Nephron (organoid): ENCODE results near the gene CAPN6.

Experiments used
- H3K27ac Mint-ChIP-seq, 3 experiments: 2 replicates each; pipeline ENCODE4 v1.8.0; 2020; ENCODE audit warnings: mixed read lengths in 3 of 3, mild to moderate bottlenecking in 2 of 3, moderate library complexity in 1 of 3
- H3K27me3 Mint-ChIP-seq: 2 replicates; pipeline ENCODE4 v1.8.0; 2021; ENCODE audit warnings: low read depth, mild to moderate bottlenecking, moderate library complexity, mixed read lengths
- H3K36me3 Mint-ChIP-seq: 2 replicates; pipeline ENCODE4 v1.8.0; 2020; ENCODE audit warnings: low read depth, mixed read lengths
- H3K4me1 Mint-ChIP-seq: 2 replicates; pipeline ENCODE4 v1.8.0; 2020; ENCODE audit warnings: mixed read lengths
- H3K4me3 Mint-ChIP-seq, 3 experiments: 2 replicates each; pipeline ENCODE4 v1.8.0; 2020; ENCODE audit warnings: mild to moderate bottlenecking in 3 of 3, mixed read lengths in 3 of 3, moderate library complexity in 2 of 3
- H3K9me3 Mint-ChIP-seq: 2 replicates; pipeline ENCODE4 v1.8.0; 2020; ENCODE audit warnings: mixed read lengths
- TF ChIP-seq, protein P1 (sequence below), 3 experiments: fragments of 200-600 bp; sonication (generic); IDR thresholded peaks; one replicate each; pipeline ENCODE4 v1.5.0; 2021; ENCODE audit warnings: antibody characterized with exemption in 3 of 3; ENCODE audit not compliant: unreplicated experiment in 3 of 3

Gene CAPN6

DNA sequence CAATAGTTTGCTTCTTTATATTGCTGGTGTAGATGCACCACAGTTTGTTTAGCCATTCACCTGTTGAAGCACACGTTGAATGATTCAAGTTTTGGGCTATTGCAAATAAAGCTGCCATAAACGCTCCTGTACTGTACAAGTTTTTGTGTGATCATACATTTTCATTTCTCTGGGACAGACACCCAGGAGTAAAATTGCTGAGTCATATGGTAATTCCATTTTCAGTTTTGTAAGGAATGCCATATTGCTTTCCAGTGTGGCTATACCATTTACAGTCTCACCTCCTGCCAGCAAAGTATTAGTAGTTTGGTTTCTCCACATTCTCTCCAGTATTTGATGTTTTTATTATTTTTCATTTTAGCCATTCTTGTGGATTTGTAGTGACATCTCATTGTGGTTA lies 32.0 kb upstream of the CAPN6 start:
- Mint-ChIP-seq H3K9me3 (no peaks in the 10 kb centered on the region), H3K4me1 (peaks cover 24% of the 10 kb centered on the region), H3K36me3 (peaks cover 3% of the 10 kb centered on the region), H3K27ac (no peak overlapping the region), H3K27me3 (no peaks in the 10 kb centered on the region), H3K4me3 (no peak overlapping the region)
- TF ChIP-seq, protein P1, sequence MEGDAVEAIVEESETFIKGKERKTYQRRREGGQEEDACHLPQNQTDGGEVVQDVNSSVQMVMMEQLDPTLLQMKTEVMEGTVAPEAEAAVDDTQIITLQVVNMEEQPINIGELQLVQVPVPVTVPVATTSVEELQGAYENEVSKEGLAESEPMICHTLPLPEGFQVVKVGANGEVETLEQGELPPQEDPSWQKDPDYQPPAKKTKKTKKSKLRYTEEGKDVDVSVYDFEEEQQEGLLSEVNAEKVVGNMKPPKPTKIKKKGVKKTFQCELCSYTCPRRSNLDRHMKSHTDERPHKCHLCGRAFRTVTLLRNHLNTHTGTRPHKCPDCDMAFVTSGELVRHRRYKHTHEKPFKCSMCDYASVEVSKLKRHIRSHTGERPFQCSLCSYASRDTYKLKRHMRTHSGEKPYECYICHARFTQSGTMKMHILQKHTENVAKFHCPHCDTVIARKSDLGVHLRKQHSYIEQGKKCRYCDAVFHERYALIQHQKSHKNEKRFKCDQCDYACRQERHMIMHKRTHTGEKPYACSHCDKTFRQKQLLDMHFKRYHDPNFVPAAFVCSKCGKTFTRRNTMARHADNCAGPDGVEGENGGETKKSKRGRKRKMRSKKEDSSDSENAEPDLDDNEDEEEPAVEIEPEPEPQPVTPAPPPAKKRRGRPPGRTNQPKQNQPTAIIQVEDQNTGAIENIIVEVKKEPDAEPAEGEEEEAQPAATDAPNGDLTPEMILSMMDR (IDR thresholded peaks at IDR 0.05; ENCODE audit: unreplicated experiment in 3 of 3), result no peak

DNA sequence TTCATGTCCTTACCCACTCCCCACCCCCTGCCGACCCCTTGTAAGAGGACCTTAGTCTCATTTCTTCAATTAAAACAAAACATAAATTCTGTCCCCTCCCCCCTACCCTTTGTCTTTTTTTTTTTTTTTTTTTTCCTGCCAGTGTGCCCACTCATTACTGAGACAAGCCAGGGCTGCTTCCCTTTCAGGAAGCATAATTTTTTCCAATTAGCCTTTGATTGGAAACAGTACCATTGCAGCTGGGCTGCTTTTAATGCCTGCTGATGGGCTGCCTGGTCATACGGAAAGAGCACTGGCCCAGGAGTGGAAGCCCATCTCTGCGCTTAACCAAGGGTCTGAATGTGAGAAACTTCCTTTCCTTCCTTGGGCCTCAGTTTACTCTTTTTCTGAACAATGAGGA lies 18.6 kb upstream of the CAPN6 start:
- H3K36me3 Mint-ChIP-seq, result no peaks in the 10 kb centered on the region
- H3K9me3 Mint-ChIP-seq, result no peaks in the 10 kb centered on the region
- TF ChIP-seq, protein P1 (IDR thresholded peaks at IDR 0.05; ENCODE audit: unreplicated experiment in 3 of 3), result no peak

DNA sequence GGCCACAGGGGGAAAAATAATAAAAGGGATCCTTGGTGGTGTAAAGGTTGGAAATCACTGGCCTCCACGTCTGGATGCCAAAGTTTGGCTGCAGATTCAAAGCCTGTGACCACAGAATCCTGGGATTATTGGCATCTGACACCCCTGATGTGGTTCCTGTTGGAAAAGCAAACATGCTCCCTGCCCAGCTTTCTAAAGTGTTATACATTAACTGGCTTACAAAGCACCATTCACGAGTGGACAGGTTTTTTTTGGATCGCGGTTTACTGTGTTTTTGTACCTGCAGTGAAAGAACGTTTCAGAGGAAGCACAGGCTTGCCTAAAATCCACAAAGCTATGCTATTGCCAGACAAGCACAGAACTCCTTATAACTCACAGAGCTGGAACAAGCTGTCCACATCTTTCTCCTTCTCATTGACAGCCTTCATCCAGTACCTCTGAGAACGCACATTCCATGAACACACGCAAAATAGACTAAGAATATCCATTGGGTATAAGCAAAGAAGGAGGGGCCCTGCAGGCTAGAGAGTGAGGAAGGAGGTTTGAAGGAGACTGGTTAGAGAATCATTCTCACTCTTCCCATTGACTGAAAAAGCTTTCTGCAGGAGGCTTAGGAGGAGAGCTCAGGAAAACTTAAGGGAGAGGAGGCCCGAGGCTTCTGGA lies 14.5 kb upstream of the CAPN6 start:
- H3K9me3 Mint-ChIP-seq, result no peaks in the 10 kb centered on the region
- peaks cover 60% of the 10 kb centered on the region for H3K4me1 Mint-ChIP-seq
- H3K27me3 Mint-ChIP-seq, result no peaks in the 10 kb centered on the region
- TF ChIP-seq, protein P1 (IDR thresholded peaks at IDR 0.05; ENCODE audit: unreplicated experiment in 3 of 3), result no peak
- no peaks in the 10 kb centered on the region for H3K36me3 Mint-ChIP-seq
- peak overlapping the region in 1 of 3 experiments; percentile 9 for H3K4me3 Mint-ChIP-seq
- H3K27ac Mint-ChIP-seq, result peak overlapping the region; percentile 25 to 83 (median 50)

More for the DNA sequence above, 18.6 kb upstream of the CAPN6 start:
- Mint-ChIP-seq H3K4me3 (no peak overlapping the region), H3K27me3 (no peaks in the 10 kb centered on the region), H3K27ac (peak overlapping the region in 2 of 3 experiments; percentile 8 to 19), H3K4me1 (peaks cover 42% of the 10 kb centered on the region)

DNA sequence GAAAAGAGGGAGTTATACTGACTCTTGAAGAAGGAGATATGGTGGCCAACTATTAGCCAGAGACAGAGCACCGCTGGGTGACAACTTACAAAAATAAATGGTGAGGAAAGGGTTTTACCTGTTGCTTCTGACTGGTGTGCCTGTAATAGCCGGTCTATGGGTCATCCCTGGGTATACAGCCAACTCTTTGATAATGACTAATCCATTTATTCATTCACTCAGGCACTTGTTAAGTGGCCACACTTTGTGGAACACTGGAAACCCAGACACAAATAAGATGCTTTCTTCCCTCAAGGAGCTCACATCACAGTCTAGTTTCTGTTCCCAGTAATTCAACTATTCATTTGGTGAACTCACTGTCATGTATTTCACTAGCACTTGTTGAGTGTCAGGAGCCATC lies 13.2 kb upstream of the CAPN6 start:
- Mint-ChIP-seq H3K4me3 (peak overlapping the region in 1 of 3 experiments; percentile 77), H3K27me3 (no peaks in the 10 kb centered on the region), H3K9me3 (no peaks in the 10 kb centered on the region), H3K27ac (peak overlapping the region; percentile 68 to 83 (median 74)), H3K36me3 (no peaks in the 10 kb centered on the region), H3K4me1 (peaks cover 61% of the 10 kb centered on the region)
- TF ChIP-seq, protein P1 (IDR thresholded peaks at IDR 0.05; ENCODE audit: unreplicated experiment in 3 of 3), result no peak

DNA sequence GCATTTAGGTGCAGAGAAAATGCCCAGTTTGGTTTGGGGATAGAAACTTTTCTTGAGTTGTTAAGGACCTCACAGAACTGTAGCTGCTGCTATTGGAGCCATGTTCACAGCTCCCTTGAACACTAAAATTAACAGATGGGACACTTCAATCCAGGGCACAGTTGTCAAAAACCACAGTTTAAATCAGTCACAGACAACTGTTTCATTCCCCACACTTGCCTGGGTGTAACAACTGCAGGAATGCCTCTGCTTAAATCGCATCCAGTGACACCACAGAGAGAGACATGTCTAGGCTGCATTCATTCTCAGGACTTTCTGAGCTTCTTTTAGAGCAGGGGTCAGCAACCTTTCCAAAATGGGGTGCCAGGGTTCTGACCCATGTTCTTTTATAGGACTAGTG lies 12.7 kb upstream of the CAPN6 start:
- Mint-ChIP-seq H3K27me3 (no peaks in the 10 kb centered on the region), H3K36me3 (no peaks in the 10 kb centered on the region), H3K4me1 (peaks cover 59% of the 10 kb centered on the region), H3K27ac (peak overlapping the region; percentile 68 to 83 (median 74)), H3K9me3 (no peaks in the 10 kb centered on the region), H3K4me3 (peak overlapping the region in 1 of 3 experiments; percentile 77)
- TF ChIP-seq, protein P1 (IDR thresholded peaks at IDR 0.05; ENCODE audit: unreplicated experiment in 3 of 3), result no peak

DNA sequence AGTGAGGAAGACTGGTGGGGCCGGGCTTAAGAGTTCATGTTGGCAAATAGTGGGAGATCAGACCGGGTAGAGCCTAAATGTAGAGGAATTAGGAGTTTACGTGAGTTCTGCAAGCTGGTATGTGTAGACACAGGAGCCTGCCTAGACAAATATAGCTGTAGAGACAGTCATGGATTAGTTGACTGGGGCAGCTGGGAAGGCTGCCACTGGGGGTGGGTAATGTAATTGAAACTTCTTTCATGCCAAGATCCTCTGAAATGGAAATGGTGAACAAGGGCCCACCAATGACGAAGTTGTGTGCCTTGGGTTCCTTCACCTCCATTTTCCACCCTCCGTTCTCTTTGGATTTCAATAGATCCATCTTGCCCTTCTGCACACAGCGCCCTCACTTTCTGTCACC lies 11.9 kb upstream of the CAPN6 start:
- H3K9me3 Mint-ChIP-seq, result no peaks in the 10 kb centered on the region
- H3K27me3 Mint-ChIP-seq, result no peaks in the 10 kb centered on the region
- H3K27ac Mint-ChIP-seq, result peak overlapping the region; percentile 68 to 83 (median 74)
- peaks cover 57% of the 10 kb centered on the region for H3K4me1 Mint-ChIP-seq
- H3K4me3 Mint-ChIP-seq, result peak overlapping the region in 1 of 3 experiments; percentile 40
- H3K36me3 Mint-ChIP-seq, result no peaks in the 10 kb centered on the region
- TF ChIP-seq, protein P1 (IDR thresholded peaks at IDR 0.05; ENCODE audit: unreplicated experiment in 3 of 3), result no peak
